ENCODE results near the gene ABCF2. TPM values are rescaled to one million over a fixed set of nuclear protein-coding genes. Genes with fewer than 3 reads are reported as not detected.

ABCF2 gene
- total RNA-seq, 1 donor from 2014 or later: 31.3 TPM

- no peaks in the 10 kb centered on the region for H3K79me2 ChIP-seq (ENCODE audit: low read depth)
- Mint-ChIP-seq H3K27me3 (ENCODE audit: insufficient read depth, low read depth) (peaks cover 13% of the 10 kb centered on the region), H3K27ac (no peak within 1 kb of the TSS), H3K4me3 (no peak within 1 kb of the TSS), H3K9me3 (no peaks in the 10 kb centered on the region), H3K36me3 (no peaks in the 10 kb centered on the region), H3K4me1 (no peaks in the 10 kb centered on the region)
- no peak within 1 kb of the TSS for H3K9ac ChIP-seq
- peaks cover 10% of the 10 kb centered on the region for H3K27me3 ChIP-seq
- no peak within 1 kb of the TSS for H3K4me2 ChIP-seq
- H3K36me3 ChIP-seq: no peaks in the 10 kb centered on the region
- no peaks in the 10 kb centered on the region for H3F3A ChIP-seq (ENCODE audit: low read depth)
- H3K27ac ChIP-seq: no peak within 1 kb of the TSS
- H2AFZ ChIP-seq (replicated peaks): no peak within 1 kb of the TSS
- TF ChIP-seq EZH2phosphoT487 (IDR thresholded peaks at IDR 0.05) (no peak), EZH2 (IDR thresholded peaks at IDR 0.05) (no peak)
- TF ChIP-seq, protein P1, sequence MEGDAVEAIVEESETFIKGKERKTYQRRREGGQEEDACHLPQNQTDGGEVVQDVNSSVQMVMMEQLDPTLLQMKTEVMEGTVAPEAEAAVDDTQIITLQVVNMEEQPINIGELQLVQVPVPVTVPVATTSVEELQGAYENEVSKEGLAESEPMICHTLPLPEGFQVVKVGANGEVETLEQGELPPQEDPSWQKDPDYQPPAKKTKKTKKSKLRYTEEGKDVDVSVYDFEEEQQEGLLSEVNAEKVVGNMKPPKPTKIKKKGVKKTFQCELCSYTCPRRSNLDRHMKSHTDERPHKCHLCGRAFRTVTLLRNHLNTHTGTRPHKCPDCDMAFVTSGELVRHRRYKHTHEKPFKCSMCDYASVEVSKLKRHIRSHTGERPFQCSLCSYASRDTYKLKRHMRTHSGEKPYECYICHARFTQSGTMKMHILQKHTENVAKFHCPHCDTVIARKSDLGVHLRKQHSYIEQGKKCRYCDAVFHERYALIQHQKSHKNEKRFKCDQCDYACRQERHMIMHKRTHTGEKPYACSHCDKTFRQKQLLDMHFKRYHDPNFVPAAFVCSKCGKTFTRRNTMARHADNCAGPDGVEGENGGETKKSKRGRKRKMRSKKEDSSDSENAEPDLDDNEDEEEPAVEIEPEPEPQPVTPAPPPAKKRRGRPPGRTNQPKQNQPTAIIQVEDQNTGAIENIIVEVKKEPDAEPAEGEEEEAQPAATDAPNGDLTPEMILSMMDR (IDR thresholded peaks at IDR 0.05): no peak
- DNase-seq (ENCODE audit: low spot score): no peak
- H3K9me3 ChIP-seq (ENCODE audit: low read depth): no peaks in the 10 kb centered on the region
- H3K4me1 ChIP-seq: no peaks in the 10 kb centered on the region
- no peaks in the 10 kb centered on the region for H4K20me1 ChIP-seq (ENCODE audit: low read depth)
- no peak within 1 kb of the TSS for H3K4me3 ChIP-seq
These were observed 40.2 kb downstream of the ABCF2 start, which contains the start of gene ASB10 for GRCh38 chr7:151186640-151187408. Gene ASB10, minus strand, starts transcription at chr7:151187250. Its CDS starts 120 bp downstream, at chr7:151187130.

DNA sequence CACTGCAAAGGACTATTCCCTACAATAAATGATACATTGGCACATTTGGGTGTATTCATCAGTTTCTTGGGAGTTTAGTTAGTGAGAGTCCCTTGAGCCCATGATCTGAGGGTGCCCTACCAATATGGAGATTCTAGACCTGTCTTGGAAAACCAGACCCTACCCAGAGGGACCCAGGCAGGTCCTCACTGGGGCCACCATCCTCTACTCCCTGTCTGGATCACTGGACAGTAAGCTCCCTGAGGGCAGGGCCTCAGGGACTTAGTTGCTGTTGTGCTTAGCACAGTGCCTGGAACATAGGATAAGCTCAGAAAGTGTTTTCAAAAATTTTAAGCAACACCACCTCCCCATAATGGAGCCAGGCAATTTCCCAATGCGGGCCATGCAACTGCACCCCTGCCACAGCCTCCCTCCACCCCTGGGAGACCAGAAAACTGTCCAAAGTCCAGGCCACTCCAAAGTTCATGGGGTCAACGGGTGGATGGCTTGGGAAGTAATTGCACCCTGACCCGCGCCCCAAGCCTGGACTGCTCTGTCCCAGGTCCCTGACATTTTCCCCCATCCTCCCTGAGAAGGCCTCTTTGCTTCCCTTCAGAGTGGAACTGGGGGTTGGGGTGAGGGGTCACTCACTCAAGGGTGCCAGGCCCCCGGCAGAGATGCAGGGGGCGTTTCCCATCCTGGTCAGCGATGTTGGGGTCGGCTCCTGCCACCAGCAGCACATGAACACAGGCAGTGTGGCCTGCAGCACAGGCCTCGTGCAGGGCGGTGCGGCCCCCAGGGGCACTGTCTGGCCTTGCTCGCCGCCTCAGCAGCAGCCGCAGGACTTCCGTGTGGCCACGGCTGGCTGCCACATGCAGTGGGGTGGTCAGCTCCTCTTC lies 41.0 kb downstream of the ABCF2 start:
- Histone ChIP-seq H3K4me1 (no peaks in the 10 kb centered on the region), H3K79me2 (ENCODE audit: low read depth) (no peaks in the 10 kb centered on the region), H3K9me3 (ENCODE audit: low read depth) (no peaks in the 10 kb centered on the region), H3F3A (ENCODE audit: low read depth) (no peaks in the 10 kb centered on the region), H3K9ac (no peak overlapping the region), H2AFZ (replicated peaks) (no peak overlapping the region), H3K36me3 (no peaks in the 10 kb centered on the region), H3K27ac (no peak overlapping the region), H3K4me3 (no peak overlapping the region), H3K27me3 (peaks cover 10% of the 10 kb centered on the region), H3K4me2 (no peak overlapping the region), H4K20me1 (ENCODE audit: low read depth) (no peaks in the 10 kb centered on the region)
- peaks cover 13% of the 10 kb centered on the region for H3K27me3 Mint-ChIP-seq (ENCODE audit: insufficient read depth, low read depth)
- no peaks in the 10 kb centered on the region for H3K9me3 Mint-ChIP-seq
- no peaks in the 10 kb centered on the region for H3K4me1 Mint-ChIP-seq
- TF ChIP-seq, protein P1 (IDR thresholded peaks at IDR 0.05): no peak
- TF ChIP-seq EZH2phosphoT487 (IDR thresholded peaks at IDR 0.05): no peak
- no peak for TF ChIP-seq EZH2 (IDR thresholded peaks at IDR 0.05)
- DNase-seq (ENCODE audit: low spot score): no peak
- H3K27ac Mint-ChIP-seq: no peak overlapping the region
- no peaks in the 10 kb centered on the region for H3K36me3 Mint-ChIP-seq
- no peak overlapping the region for H3K4me3 Mint-ChIP-seq

GRCh38 chr7:151181011-151181431 lies 46.0 kb downstream of the ABCF2 start:
- Histone ChIP-seq H3K9me3 (ENCODE audit: low read depth) (no peaks in the 10 kb centered on the region), H3K27ac (no peak overlapping the region), H4K20me1 (ENCODE audit: low read depth) (no peaks in the 10 kb centered on the region), H3K4me1 (no peaks in the 10 kb centered on the region), H3K79me2 (ENCODE audit: low read depth) (no peaks in the 10 kb centered on the region), H2AFZ (replicated peaks) (no peak overlapping the region), H3K4me3 (no peak overlapping the region), H3F3A (ENCODE audit: low read depth) (no peaks in the 10 kb centered on the region), H3K27me3 (peaks cover 24% of the 10 kb centered on the region), H3K36me3 (no peaks in the 10 kb centered on the region), H3K9ac (no peak overlapping the region), H3K4me2 (no peak overlapping the region)
- peaks cover 2% of the 10 kb centered on the region for H3K9me3 Mint-ChIP-seq
- no peaks in the 10 kb centered on the region for H3K4me1 Mint-ChIP-seq
- H3K27me3 Mint-ChIP-seq (ENCODE audit: insufficient read depth, low read depth): peaks cover 19% of the 10 kb centered on the region
- TF ChIP-seq EZH2phosphoT487 (IDR thresholded peaks at IDR 0.05) (no peak), EZH2 (IDR thresholded peaks at IDR 0.05) (no peak)
- TF ChIP-seq, protein P1 (IDR thresholded peaks at IDR 0.05): no peak
- no peak for DNase-seq (ENCODE audit: low spot score)
- no peaks in the 10 kb centered on the region for H3K36me3 Mint-ChIP-seq
- H3K27ac Mint-ChIP-seq: no peak overlapping the region
- no peak overlapping the region for H3K4me3 Mint-ChIP-seq

Measured in neural progenitor cell (in vitro differentiated cells).